Muscle of arm (tissue), 12 donors: ENCODE data around the gene GRIFIN. TPM values are rescaled to one million over a fixed set of nuclear protein-coding genes. Genes with fewer than 3 reads are reported as not detected.
"Not testable (repeated sequence)": the region's sequence is repeated elsewhere in the genome, so short reads cannot be mapped to it uniquely, and the experiment has no call there.

Experiments used
- DNase-seq: peaks from one replicate; pipeline ENCODE4 v3.0.0-alpha.2; 2013
- polyA plus RNA-seq, 12 donors: library from polyadenylated mRNA; unstranded; fragments of 120-200 nt; gene quantifications; one replicate each; pipeline ENCODE4 v1.2.1, GENCODE V29; 2013; ENCODE audit not compliant: insufficient read length in 12 of 12

The GRIFIN gene
- polyA plus RNA-seq, 12 donors, result not detected

DNA sequence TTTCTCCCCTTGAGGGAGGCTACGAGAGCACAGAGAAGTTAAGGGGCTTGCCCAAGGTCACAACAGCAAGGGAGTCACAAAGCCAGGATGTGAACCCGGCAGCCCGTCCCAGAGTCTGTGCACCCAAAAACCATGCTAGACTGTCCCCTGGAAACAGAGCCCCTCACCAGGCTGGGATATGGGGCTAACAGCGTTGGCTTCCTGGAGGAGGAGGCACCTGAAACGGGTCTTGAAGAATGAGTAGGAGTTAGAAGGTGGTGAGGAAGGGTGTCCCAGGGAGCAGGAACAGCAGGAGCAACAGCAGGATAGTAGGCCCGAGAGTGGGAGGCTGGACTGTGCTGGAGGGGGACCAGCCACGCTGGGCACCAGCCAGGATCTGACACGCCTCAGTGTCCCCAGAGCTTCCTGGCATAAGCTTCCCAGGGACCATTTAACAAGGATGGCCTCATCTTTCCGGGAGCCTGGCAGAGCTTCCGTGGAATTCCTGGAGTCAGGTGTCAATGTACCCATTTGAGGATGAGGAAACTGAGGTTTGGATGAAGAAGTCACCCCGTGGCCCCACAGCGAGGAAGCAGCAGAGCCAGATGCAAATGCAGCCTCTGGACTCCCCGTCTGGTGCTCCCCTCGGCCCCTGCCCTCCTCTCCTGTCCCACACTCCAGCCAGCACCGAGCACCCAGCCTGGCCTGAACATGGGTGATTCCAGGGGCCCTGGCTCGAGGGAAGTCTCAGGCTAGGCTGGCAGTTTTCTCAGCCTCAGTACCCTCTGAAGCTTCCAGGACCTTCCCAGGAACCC lies 3.3 kb upstream of the GRIFIN start:
- no peak for DNase-seq

DNA sequence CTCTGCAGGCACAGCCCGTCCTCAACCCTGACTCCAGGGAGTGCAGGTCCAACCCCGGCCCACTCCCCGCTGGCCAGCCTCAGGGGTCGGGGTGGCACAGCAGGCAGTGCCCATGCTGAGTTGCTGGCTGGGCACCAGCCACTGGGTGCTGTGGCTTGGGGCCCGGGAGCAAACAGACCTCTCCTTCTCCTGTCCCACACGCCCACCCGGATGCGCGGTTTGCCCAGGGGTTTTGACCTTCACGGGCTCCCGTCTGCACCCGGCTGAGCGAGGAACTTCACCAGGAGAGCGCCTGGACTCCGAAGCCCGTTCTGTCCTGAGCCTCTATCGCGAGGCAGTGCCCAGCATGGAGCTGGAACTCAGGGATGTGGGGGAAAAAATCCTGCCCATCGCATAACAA lies 2.6 kb upstream of the GRIFIN start:
- no peak for DNase-seq

DNA sequence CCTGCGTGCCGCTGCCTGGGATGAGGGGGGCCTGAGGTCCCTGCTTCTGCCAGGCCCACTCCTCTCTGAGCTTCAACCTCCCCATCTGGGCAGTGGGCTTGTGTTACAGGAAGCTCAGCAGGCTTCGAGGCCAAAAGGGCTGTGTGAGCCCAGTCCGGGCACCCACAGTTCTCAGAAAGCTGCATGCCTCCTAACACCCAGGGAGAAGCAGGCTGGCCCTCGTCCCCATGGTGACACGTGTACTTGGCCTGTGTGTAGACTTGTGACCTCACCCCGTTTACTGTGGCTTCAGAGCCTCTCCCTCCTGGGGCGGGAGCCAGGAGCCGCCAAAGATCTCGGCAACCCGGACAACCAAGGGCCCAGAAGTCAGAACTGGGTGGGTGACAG lies 2.2 kb upstream of the GRIFIN start:
- no peak for DNase-seq

DNA sequence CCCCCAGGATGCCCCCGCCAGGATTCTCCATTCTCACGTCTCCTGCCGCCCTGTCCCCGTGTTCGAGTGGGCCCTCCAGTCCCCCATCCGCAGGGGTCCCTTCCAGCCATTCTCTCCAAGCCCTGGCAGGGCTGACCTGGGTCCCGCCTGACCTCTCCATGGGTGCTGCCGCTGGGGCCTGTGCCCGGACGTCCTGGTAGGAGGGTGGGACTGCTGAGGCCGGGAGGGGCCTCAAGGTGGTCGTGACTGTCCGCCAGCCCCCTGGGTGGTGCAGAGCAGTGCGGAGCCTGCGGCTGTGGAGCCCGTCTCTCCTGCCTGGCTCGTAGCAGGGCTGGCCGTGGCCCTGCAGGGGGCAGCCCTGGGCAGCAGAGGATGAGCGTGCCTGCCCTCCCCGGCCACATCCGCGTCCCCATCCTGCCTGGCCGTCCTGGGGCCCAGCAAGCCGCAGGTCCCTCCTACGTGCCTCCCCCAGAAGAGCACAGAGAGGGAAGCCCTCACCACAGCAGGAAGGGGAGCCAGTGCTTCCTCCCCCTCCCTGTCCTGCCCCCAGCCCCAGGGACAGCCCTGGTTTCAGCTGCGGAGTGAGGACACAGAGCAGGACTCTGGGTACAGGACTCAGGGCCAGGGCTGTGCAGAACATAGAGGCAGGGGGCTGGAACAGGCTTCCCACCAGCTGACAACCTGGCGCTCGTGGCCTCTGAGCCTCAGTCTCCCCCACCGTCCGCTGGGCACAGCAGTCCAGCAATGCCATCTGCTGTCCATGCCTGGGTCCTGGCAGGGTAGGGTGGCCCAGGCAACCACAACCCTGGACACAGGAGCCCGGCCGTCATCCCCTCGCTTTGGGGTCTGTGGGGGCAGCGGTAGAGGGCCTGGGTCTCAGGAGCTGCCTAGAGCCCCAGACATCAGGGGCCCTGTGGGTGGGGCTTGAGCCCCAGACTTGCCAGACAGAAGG lies 1.5 kb upstream of the GRIFIN start:
- no peak for DNase-seq

DNA sequence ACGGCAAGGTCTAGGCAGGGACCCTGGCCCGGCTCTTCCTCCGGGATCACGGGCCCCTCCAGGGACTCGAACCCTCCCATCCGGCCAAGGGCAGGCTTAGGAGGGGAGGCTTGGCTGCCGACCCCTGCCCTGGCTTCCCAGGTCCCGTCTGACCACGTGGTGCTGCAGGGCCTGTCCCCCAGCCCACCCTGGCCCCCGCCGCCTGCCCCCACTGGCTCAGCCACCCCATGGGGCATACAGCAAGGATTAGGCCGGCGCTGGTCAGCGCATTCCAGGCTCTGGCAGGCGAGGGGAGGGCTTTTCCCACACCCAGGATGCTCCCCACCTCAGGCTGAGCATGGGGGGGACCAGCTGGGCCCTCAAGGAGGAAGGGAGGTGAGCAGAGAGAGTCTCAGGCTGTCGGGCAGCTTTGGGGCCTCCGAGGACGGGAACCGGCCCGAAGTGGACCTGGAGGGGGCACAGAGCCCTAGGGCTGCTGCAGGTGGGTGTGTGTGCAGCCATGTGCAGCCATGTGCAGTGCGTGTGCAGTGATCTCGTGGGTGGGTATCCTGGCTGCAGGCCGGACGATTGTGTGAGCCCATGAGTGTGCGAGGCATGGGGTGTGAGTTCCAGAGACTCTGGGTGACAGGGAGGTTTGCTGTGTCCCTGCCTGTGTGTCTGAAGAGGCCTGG lies 713 bp upstream of the GRIFIN start:
- DNase-seq, result no peak

DNA sequence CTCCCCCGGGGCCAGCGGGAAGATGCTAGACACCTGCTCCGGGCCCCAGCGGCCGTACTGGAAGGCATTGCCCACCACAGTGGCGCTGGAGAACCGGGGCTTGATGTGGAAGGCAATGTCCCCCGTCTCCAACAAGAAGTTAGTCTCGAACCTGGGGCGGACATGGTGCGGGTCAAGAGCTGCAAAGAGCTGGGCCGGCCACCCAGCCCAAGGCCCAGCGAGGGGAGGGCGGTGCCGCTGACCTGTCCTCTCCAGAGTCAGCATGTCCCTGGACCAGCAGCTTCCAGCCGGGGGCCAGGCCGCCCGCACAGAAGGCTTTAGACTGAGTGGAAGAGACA lies 551 bp downstream of the GRIFIN start:
- no peak for DNase-seq

DNA sequence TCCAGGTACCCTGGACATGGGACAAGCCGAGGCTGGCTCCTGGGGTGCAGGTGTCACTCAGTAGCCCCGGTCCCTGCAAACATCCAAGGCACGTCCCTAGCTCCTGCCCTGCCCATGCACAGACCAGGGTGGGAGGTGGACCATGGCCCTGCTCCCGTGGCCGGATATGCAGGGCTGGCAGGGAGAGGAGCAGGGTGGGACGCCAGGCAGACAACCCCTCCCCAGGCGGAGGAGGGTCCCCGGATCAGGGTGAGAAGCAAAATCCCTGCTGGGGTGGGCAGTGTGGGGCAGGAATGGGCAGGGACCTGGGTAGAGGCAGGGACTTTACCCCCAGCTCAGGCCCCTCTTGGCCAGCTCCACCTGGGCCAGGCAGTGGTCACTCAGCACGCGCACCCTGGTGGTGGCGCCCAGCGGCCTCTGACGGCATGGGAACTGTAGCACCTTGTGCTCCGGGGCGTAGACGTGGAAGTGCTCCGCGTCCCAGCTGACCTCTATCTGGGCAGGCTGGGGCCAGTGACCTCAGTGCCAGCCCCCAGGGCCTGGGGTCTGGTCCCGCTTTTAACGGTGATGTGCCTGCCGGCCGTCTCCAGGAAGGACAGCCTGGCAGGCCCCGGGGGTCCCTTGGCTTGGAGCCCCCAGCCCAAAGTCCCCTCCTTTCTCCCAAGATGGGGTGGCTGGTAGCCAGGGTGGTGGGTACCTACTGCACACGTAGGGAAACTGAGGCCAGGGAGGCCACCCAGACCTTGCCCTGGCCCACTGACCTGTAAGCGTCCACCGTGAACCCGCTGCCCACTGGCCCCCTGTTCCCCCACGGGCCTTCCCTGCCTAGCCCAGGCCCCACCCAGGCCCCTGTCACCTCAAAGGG lies 1.2 kb downstream of the GRIFIN start:
- no peak for DNase-seq

DNA sequence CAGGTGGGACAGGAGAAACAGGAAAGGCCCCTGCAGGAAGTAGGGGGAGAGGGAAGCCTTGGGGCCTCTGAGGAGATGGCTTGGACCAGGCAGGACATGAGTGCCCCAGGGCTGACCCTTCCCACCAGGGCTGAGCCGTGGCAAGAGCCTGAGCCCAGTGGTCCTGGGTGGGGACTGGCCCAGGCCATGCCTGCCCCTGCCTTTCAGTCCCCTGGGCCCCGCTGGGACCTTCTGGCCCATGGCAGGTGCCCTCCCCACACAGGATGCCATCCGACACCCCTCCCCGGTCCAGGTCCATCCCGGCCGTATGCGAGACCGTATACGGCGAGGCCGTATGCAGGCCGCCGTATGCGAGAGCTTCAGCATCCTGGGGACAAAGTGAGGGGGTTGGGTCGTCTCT lies 2.0 kb downstream of the GRIFIN start:
- no peak for DNase-seq

DNA sequence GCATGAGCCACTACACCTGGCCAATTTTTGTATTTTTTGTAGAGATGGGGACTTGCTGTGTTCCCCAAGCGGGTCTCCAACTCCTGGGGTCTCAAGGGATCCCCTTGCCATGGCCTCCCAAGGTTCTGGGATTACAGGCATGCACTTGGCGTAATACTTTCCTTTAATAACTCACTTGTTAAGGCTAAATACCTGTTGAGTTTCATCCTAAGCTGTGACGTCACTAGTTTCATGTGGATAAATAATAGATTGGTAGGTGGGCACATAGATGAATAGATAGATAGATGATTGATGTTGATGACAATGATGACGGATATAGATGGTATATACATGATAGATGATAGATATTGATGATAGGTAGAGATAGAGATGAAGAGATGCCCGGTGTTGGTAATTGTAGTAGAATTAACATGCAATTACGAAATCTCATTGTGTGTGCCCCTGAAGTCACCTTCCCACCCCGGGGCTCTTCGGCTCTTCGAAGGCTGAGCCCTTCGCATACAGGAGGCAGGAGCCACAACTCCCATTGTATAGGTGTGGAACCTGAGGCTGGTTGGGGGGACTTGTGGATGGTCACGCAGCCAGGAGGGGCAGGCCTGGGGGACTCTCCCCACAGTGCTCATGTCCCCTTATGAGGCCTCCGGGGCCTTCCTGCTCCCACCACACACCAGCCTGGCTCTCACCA lies 2.6 kb downstream of the GRIFIN start:
- no peak for DNase-seq

DNA sequence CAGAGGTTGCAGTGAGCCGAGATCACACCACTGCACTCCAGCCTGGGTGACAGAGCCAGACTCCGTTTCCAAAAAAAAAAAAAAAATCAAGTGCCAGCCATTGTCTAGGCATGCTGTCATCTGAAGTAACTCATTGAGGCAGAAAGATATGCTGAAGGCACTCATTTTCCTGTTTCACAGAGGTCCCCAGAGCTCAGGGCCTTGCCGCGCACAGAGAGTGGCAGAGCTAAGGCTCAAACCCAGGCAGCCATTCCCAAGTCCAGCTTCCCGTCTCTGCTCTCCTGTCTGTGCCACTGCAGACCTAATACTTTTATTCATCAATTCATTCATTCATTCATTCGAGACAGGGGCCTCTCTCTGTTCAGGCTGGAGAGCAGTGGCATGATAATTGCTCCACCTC lies 3.5 kb downstream of the GRIFIN start:
- DNase-seq, result no peak

DNA sequence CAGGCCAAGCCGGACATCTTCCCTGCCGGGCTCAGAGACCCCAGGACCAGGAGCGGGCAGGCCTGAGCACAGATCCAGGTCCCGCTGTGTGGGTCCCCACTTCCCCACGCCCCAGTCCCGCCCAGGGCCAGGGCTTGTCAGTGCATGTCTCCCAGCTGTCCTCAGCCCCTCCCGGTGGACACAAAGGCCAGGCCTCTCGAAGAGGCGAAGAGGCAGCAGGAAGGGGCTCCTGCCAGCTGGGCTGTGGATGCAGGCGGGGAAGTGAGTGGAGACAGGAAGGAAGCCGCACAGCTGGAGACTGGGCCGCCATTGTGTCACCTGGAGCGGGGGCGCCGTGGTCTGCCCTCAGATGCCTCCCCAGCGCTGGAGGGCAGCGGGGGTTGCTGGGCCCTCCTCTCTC lies 4.8 kb downstream of the GRIFIN start:
- DNase-seq, result no peak

DNA sequence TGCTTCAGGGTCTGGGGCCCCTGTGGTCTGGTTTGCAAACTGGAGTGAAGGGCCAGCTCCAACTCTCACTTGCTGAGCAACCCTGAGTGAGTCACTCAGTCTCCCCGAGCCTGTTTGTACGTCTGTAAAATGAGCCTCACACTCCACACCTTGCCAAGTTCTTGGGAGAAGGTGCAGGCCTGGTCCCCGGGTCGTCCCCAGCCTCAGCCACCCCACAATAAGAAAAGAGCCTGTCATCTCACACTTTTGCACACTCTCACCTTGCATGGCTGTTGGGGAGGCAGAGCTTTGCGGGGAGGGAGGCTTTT lies 5.2 kb downstream of the GRIFIN start:
- no peak for DNase-seq

DNA sequence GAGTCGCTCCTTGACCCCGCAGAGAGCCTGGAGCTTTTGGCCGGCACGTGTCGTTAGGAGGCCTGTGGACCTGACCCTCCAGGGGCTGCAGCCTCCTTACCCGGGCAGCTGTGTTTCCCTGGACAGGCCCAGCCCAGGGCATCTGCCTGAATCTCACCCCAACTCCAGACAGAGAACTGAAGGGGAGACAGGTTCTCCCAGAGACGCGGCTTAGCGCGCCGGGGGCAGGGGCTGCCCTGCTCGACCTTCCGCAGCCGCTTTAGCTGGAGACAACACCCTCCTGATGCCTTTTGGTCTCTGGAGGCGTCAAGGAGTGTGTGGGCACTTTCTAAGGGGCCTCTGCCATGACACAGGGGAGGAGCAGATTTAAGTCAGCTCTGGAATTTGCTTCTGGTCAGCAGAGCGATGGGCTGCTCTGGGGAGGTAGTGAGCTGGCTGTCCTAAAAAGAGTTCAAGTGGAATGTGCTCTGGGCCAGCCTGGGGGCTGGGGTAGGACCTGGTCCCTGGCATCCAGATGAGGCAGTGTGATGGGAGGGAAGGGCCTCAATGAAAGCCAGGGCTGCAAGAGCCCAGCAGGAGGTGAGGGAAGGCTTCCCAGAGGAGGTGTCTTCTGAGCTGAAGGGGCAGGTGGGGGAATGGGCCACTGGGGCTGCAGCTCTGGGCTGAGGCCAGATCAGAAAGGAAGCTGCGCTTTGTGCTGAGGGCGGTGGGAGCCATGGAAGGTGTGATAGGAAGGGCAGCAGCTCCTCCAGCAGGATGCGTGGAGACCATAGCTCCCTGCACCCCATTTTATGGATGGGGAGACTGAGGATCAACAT lies 5.8 kb downstream of the GRIFIN start:
- DNase-seq, result no peak

DNA sequence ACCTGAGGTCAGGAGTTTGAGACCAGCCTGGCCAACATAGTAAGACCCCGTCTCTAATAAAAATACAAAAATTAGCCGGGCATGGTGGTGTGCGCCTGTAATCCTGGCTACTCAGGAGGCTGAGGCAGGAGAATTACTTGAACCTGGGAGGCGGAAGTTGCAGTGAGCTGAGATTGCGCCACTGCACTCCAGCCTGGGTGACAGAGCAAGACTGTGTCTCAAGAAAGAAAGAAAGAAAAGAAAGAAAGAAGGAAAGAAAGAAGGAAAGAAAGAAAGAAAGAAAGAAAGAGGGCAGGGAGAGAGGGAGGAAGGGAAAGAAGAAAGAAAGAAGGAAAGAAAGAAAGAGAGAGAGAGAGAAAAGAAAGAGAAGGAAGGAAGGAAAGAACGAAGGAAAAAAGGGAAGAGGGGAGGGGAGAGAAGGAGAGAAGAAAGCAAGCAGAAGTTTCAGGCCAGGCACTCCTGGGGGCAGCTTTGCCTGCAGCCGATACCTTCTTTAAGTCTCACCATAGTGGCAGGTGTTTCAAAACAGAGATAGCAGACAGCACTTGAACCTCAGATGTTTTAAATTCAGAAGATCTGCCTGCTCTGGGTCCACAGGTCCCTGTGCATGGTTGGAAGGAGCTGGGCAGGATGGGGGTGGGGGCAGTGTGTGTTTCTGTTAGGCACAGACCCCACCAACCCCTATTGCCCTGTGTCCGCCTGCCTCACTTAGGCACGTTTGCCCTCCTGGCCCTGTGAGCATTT lies 6.6 kb downstream of the GRIFIN start:
- DNase-seq, result not testable (repeated sequence)

DNA sequence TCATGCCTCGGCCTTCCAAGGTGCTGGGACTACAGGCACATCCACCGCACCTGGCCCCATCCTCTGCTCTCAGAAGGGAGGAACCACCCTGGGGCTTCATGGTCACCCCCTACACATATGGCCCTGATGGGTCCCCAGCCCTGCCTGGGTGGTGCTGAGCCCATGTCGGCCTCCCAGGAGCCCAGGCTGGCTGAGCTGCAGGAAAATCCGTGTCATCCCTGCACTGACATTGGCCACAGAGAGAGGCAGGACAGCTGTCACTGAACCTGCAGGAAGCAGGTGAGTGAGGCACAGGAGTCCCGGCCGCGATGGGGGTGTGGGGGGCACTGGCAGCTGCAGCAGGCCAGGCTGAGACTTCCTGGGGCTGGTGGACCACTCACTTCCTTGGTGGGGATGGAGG lies 8.0 kb downstream of the GRIFIN start:
- no peak for DNase-seq

DNA sequence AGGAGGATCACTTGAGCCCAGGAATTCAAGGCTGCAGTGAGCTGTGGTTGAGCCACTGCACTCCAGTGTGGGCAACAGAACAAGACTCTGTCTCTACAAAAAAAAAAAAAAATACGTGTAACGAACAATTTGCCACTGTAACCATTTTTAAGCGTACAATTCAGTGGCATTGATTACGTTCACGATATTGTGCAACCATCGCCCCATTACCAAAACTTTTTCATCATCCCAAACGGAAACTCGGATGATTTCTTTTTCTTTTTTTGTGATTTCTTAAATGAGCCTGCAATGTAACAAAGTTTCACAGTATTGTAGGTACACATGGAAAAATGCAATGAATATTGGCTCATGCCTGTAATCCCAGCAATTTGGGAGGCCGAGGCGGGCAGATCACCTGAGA lies 9.5 kb downstream of the GRIFIN start:
- no peak for DNase-seq

DNA sequence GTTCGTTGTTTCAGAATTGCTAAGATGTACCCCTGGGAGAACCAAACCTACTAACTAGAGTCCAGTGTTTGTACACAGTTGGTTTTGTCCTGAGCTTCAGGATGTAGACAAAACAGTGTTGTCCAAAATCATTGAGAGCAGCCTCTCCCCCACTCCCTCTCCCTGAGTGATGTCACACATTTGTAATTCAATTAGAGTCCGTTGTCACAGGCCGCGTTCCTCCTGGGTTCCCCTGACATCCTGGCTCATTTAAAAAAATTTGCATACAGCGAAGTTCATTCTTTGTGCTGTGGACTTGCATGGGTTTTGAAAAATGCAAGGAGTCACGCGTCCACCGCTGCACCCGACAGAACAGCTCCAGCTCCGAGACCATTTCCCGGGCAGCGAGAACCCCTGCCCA lies 10.3 kb downstream of the GRIFIN start:
- DNase-seq, result no peak

DNA sequence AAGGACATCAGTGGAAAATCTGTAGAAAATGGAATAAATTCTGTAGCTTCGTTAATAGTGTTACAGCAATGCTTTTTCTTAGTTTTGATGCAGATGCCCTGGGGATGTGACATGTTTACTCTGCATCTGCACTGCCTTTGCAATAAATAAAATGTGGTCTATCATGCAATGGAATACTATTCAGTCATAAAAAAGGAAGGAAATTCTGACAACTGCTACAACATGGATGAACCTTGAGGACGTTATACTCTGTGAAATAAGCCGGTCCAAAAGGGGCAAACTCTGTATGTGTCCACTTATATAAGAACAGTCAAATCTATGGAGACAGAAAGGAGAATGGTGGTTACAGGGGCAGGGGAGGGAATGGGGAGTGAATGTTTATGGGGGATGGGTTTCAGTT lies 13.5 kb downstream of the GRIFIN start:
- DNase-seq, result no peak

DNA sequence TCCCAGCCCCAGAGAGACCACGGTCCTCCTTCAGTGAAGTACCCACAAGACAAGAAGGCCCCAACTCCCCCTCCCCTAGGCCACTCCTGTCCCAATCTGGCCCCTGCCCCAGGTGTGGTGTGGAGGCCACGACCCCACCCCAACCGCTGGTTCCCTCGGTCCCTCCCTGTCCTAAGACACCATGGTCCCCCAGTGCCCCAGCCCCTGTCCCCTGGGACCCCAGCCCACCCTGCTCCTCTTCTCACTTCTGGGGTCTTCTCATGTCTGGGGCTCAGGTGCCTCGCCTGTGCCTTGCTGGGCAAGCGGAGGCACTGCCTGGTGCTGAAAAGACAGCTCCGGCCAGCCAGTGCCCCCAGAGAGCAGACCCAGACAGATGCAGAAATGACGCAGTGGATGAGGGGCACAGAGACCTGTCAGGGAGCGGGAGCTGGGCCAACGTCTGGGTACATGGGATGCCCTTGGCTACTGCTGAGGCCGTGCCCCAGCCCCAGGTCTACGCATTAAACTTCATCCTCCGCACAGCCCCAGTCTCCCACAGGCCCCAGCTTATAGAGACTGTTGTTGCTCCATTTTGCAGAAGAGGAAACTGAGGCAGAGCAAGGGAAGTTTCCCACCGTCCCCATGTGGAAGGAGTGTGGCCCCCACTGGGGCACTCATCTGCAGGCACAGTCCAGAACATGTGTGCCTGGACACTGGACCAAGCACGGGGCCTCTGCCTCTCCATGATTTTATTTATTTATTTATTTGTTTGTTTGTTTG lies 14.8 kb downstream of the GRIFIN start:
- no peak for DNase-seq
